HEK293 (cell line): Measurements from ENCODE around the gene ZSWIM4.

Source experiments
- CTCF ChIA-PET: fragments of 350-600 bp; formaldehyde crosslinking; extraction: SDS; loops from one replicate; lab custom pipeline; 2021; ENCODE audit warnings: antibody characterized with exemption; lab: Yijun Ruan, JAX
- POLR2A ChIA-PET: fragments of 300-600 bp; formaldehyde crosslinking; extraction: SDS; loops from one replicate; lab custom pipeline; 2020; ENCODE audit warnings: antibody characterized with exemption, inconsistent platforms; lab: Yijun Ruan, JAX
- H3K27ac ChIP-seq: fragments of 200-500 bp; sonication (Bioruptor generic); 2 replicates; pipeline ENCODE4 v1.5.1; 2014; ENCODE audit warnings: low read depth, low read length, control low read depth, inconsistent platforms; ENCODE audit errors: extremely low read depth
- H3K36me3 ChIP-seq, 2 experiments: fragments of 200-500 bp in 1 of 2; sonication (Bioruptor generic) in 1 of 2; 1 replicate in 1 of 2; 2 replicates in 1 of 2; pipeline ENCODE4 v1.5.1; 2014 to 2017; ENCODE audit warnings: inconsistent platforms in 2 of 2, low read length in 2 of 2; ENCODE audit not compliant: control insufficient read depth in 2 of 2, insufficient read depth in 1 of 2
- H3K4me1 ChIP-seq: fragments of 200-500 bp; sonication (Bioruptor generic); 2 replicates; pipeline ENCODE4 v1.5.1; 2014; ENCODE audit warnings: mild to moderate bottlenecking, low read length, inconsistent platforms; ENCODE audit not compliant: control insufficient read depth, insufficient read depth
- H3K4me3 ChIP-seq: 2 replicates; pipeline ENCODE4 v1.5.1; 2011; ENCODE audit warnings: low read depth, mild to moderate bottlenecking, control low read depth, low read length, moderate library complexity
- H3K9me3 ChIP-seq: fragments of 200-500 bp; sonication (Bioruptor generic); 2 replicates; pipeline ENCODE4 v1.5.1; 2014; ENCODE audit warnings: low read depth, low read length, inconsistent platforms; ENCODE audit not compliant: control insufficient read depth, insufficient read depth
- EGR2 ChIP-seq: fragments of 450-650 bp; formaldehyde crosslinking; IDR thresholded peaks from 2 replicates; pipeline ENCODE4 v1.5.1; 2016; ENCODE audit warnings: low read depth, missing biosample characterization, missing genetic modification characterization
- KLF7 ChIP-seq: fragments of 450-650 bp; formaldehyde crosslinking; IDR thresholded peaks from 2 replicates; pipeline ENCODE4 v1.5.1; 2016; ENCODE audit warnings: missing biosample characterization, missing genetic modification characterization, borderline replicate concordance
- PATZ1 ChIP-seq: fragments of 450-650 bp; formaldehyde crosslinking; IDR thresholded peaks from 2 replicates; pipeline ENCODE4 v1.5.1; 2016; ENCODE audit warnings: missing biosample characterization, missing genetic modification characterization
- SCRT1 ChIP-seq: fragments of 450-650 bp; formaldehyde crosslinking; IDR thresholded peaks from 2 replicates; pipeline ENCODE4 v1.5.1; 2016; ENCODE audit warnings: missing biosample characterization, missing genetic modification characterization, borderline replicate concordance
- ZBTB48 ChIP-seq: fragments of 450-650 bp; formaldehyde crosslinking; IDR thresholded peaks from 2 replicates; pipeline ENCODE4 v1.5.1; 2016; ENCODE audit warnings: missing biosample characterization, missing genetic modification characterization
- ZFHX2 ChIP-seq: fragments of 450-650 bp; formaldehyde crosslinking; conservative IDR thresholded peaks from 2 replicates; pipeline ENCODE4 v1.5.1; 2016; ENCODE audit warnings: missing biosample characterization, missing genetic modification characterization
- ZNF114 ChIP-seq: fragments of 450-650 bp; formaldehyde crosslinking; IDR thresholded peaks from 2 replicates; pipeline ENCODE4 v1.5.0; 2017; ENCODE audit warnings: missing biosample characterization, missing genetic modification characterization
- ZNF157 ChIP-seq: fragments of 450-650 bp; formaldehyde crosslinking; IDR thresholded peaks from 2 replicates; pipeline ENCODE4 v1.5.1; 2016; ENCODE audit warnings: missing biosample characterization, missing genetic modification characterization
- ZNF391 ChIP-seq: fragments of 450-650 bp; formaldehyde crosslinking; IDR thresholded peaks from 2 replicates; pipeline ENCODE4 v1.5.1; 2016; ENCODE audit warnings: low read depth, missing biosample characterization, missing genetic modification characterization, borderline replicate concordance
- ZNF394 ChIP-seq: fragments of 450-650 bp; formaldehyde crosslinking; IDR thresholded peaks from 2 replicates; pipeline ENCODE4 v1.5.1; 2016; ENCODE audit warnings: missing biosample characterization, missing genetic modification characterization, mild to moderate bottlenecking, moderate library complexity, borderline replicate concordance
- ZNF433 ChIP-seq: fragments of 450-650 bp; formaldehyde crosslinking; IDR thresholded peaks from 2 replicates; pipeline ENCODE4 v1.5.1; 2016; ENCODE audit warnings: missing biosample characterization, missing genetic modification characterization, low read depth
- ZNF521 ChIP-seq: fragments of 450-650 bp; formaldehyde crosslinking; IDR thresholded peaks from 2 replicates; pipeline ENCODE4 v1.5.1; 2017; ENCODE audit warnings: missing biosample characterization, mild to moderate bottlenecking, missing genetic modification characterization
- ZNF529 ChIP-seq: fragments of 450-650 bp; formaldehyde crosslinking; IDR thresholded peaks from 2 replicates; pipeline ENCODE4 v1.5.1; 2017; ENCODE audit warnings: missing genetic modification characterization, missing biosample characterization; ENCODE audit not compliant: insufficient replicate concordance
- ZNF629 ChIP-seq: fragments of 450-650 bp; formaldehyde crosslinking; IDR thresholded peaks from 2 replicates; pipeline ENCODE4 v1.5.1; 2017; ENCODE audit warnings: missing biosample characterization, missing genetic modification characterization
- ZNF76 ChIP-seq: fragments of 450-650 bp; formaldehyde crosslinking; IDR thresholded peaks from 2 replicates; pipeline ENCODE4; 2016; ENCODE audit warnings: low read depth, missing biosample characterization, missing genetic modification characterization, borderline replicate concordance
- ZNF768 ChIP-seq: fragments of 450-650 bp; formaldehyde crosslinking; IDR thresholded peaks from 2 replicates; pipeline ENCODE4 v1.5.1; 2018; ENCODE audit warnings: missing biosample characterization, mild to moderate bottlenecking, missing genetic modification characterization
- ZNF777 ChIP-seq: fragments of 450-650 bp; formaldehyde crosslinking; IDR thresholded peaks from 2 replicates; pipeline ENCODE4 v1.5.1; 2017; ENCODE audit warnings: missing biosample characterization, missing genetic modification characterization, borderline replicate concordance
- ZNF791 ChIP-seq: fragments of 450-650 bp; formaldehyde crosslinking; IDR thresholded peaks from 2 replicates; pipeline ENCODE4 v1.5.1; 2016; ENCODE audit warnings: missing biosample characterization, missing genetic modification characterization
- ZSCAN4 ChIP-seq: fragments of 450-650 bp; formaldehyde crosslinking; IDR thresholded peaks from 2 replicates; pipeline ENCODE4 v1.5.1; 2017; ENCODE audit warnings: missing biosample characterization, missing genetic modification characterization
- TF ChIP-seq, protein P1 (sequence below): fragments of 450-650 bp; formaldehyde crosslinking; IDR thresholded peaks from 2 replicates; pipeline ENCODE4 v1.5.1; 2016; ENCODE audit warnings: missing biosample characterization, missing genetic modification characterization
- TF ChIP-seq, protein P2 (sequence below): fragments of 450-650 bp; formaldehyde crosslinking; IDR thresholded peaks from 2 replicates; pipeline ENCODE4; 2016; ENCODE audit warnings: missing biosample characterization, missing genetic modification characterization

ZSWIM4 gene

GRCh38 chr19:13865571-13866462 lies 70.6 kb downstream of the ZSWIM4 start (continued):
- TF ChIP-seq SCRT1 (tag by site-specific recombination) (no peak), ZNF768 (tag by site-specific recombination) (no peak)

DNA sequence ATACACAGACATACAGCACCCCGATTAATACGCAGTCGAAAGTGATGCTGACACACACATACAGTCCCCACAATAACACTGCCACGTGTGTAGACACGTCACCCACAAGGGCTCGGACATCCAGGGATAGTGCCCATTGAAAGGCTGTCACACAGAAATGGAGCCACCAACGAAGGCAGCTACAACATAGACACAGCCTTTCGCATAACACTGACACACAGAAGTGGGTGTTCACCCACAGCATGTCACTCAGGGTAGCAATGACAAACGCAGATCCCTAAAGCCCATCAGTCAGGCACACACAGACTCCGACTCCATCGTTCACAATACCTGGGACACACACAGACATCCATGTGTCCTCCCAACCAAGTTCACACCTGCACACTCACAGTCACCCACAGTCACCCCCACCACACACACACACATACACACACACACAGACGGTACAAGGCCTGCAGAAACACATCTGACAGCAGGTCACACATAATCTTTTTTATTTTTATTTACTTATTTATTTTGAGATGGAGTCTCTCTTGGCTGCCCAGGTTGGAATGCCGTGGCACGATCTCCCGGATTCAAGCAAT lies 71.3 kb downstream of the ZSWIM4 start:
- ChIA-PET POLR2A (interaction anchor here (1.0 kb wide), 1 partner anchor 126 kb away, joined by 5 read pairs; no protein-coding TSS in a partner anchor), CTCF (interaction anchor here (0.6 to 1.9 kb wide), 7 partner anchors 20 to 589 kb away, joined by 3 to 5 read pairs (median 3); a partner anchor contains a TSS)
- Histone ChIP-seq H3K4me1 (no peaks in the 10 kb centered on the region; the same call in 1 of the 2 replicates), H3K9me3 (no peaks in the 10 kb centered on the region), H3K36me3 (no peaks in the 10 kb centered on the region; a peak in 1 of 3 replicates), H3K27ac (no peak overlapping the region), H3K4me3 (peak overlapping the region; percentile 60)
- no peak for TF ChIP-seq ZNF629 (tag by site-specific recombination)
- TF ChIP-seq ZNF76, result no peak
- TF ChIP-seq ZBTB48 (tag by site-specific recombination), result peak; percentile 76
- TF ChIP-seq ZNF157 (tag by site-specific recombination), result no peak
- TF ChIP-seq ZNF391, result no peak
- peak; percentile 39 for TF ChIP-seq ZFHX2
- TF ChIP-seq ZNF114 (tag by site-specific recombination), result no peak
- TF ChIP-seq ZSCAN4 (tag by site-specific recombination), result peak; percentile 74
- TF ChIP-seq, protein P1, sequence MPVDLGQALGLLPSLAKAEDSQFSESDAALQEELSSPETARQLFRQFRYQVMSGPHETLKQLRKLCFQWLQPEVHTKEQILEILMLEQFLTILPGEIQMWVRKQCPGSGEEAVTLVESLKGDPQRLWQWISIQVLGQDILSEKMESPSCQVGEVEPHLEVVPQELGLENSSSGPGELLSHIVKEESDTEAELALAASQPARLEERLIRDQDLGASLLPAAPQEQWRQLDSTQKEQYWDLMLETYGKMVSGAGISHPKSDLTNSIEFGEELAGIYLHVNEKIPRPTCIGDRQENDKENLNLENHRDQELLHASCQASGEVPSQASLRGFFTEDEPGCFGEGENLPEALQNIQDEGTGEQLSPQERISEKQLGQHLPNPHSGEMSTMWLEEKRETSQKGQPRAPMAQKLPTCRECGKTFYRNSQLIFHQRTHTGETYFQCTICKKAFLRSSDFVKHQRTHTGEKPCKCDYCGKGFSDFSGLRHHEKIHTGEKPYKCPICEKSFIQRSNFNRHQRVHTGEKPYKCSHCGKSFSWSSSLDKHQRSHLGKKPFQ (tag by site-specific recombination), result peak; percentile 84
- TF ChIP-seq ZNF433 (tag by site-specific recombination), result no peak
- TF ChIP-seq EGR2 (tag by site-specific recombination), result peak; percentile 38; the same call in 1 of the 2 replicates

- CTCF ChIA-PET, result interaction anchor here (0.7 kb wide), 1 partner anchor 585 kb away, joined by 3 read pairs; no protein-coding TSS in a partner anchor
- Histone ChIP-seq H3K27ac (no peak overlapping the region), H3K4me3 (no peak overlapping the region), H3K36me3 (no peaks in the 10 kb centered on the region; a peak in 1 of 3 replicates), H3K9me3 (no peaks in the 10 kb centered on the region), H3K4me1 (no peaks in the 10 kb centered on the region)
- POLR2A ChIA-PET, result interaction anchor here (0.6 to 0.7 kb wide), 2 partner anchors 245 to 247 kb away, joined by 4 read pairs; no protein-coding TSS in a partner anchor
- TF ChIP-seq ZFHX2 (peak; percentile 100), ZNF521 (tag by site-specific recombination) (no peak), EGR2 (tag by site-specific recombination) (peak; percentile 100)
Measured at GRCh38 chr19:13868663-13869062, 73.4 kb downstream of the ZSWIM4 start.

GRCh38 chr19:13869281-13869680 lies 74.0 kb downstream of the ZSWIM4 start:
- ChIA-PET CTCF (interaction anchor here (0.6 to 0.7 kb wide), 2 partner anchors 10 to 1114 kb away, joined by 3 to 4 read pairs; no protein-coding TSS in a partner anchor), POLR2A (interaction anchor here (0.6 to 0.7 kb wide), 2 partner anchors 245 to 247 kb away, joined by 4 read pairs; no protein-coding TSS in a partner anchor)
- no peak overlapping the region for H3K4me3 ChIP-seq
- no peak overlapping the region for H3K27ac ChIP-seq
- H3K36me3 ChIP-seq, result no peaks in the 10 kb centered on the region; a peak in 1 of 3 replicates
- no peaks in the 10 kb centered on the region for H3K4me1 ChIP-seq
- H3K9me3 ChIP-seq, result no peaks in the 10 kb centered on the region
- no peak for TF ChIP-seq PATZ1 (tag by site-specific recombination)
- TF ChIP-seq ZNF768 (tag by site-specific recombination), result no peak
- no peak for TF ChIP-seq ZNF529
- TF ChIP-seq, protein P2, sequence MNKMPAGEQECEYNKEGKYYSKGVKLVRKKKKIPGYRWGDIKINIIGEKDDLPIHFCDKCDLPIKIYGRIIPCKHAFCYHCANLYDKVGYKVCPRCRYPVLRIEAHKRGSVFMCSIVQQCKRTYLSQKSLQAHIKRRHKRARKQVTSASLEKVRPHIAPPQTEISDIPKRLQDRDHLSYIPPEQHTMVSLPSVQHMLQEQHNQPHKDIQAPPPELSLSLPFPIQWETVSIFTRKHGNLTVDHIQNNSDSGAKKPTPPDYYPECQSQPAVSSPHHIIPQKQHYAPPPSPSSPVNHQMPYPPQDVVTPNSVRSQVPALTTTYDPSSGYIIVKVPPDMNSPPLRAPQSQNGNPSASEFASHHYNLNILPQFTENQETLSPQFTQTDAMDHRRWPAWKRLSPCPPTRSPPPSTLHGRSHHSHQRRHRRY, result no peak
- TF ChIP-seq KLF7 (tag by site-specific recombination), result no peak
- no peak for TF ChIP-seq ZNF791 (tag by site-specific recombination)
- no peak for TF ChIP-seq ZNF394 (tag by site-specific recombination)
- no peak for TF ChIP-seq ZNF777 (tag by site-specific recombination)
